K562 (cell line): ENCODE results near the gene CDKN1B.

Experiments
- CTCF ChIP-seq, 3 experiments: IDR thresholded peaks in 2 of 3; conservative IDR thresholded peaks in 1 of 3; 2 replicates each; pipeline ENCODE4 v1.5.1; 2011 to 2012; ENCODE audit warnings: low read length in 3 of 3, mild to moderate bottlenecking in 3 of 3, control low read depth in 2 of 3, improper control_type of control experiment in 1 of 3, inconsistent platforms in 1 of 3, low read depth in 1 of 3, mixed read lengths in 1 of 3, moderate library complexity in 1 of 3; ENCODE audit not compliant: insufficient read depth in 2 of 3
- HDAC6 ChIP-seq: IDR thresholded peaks from 2 replicates; pipeline ENCODE4 v1.6.1; 2012; ENCODE audit warnings: low read depth, mild to moderate bottlenecking, control low read depth, inconsistent platforms, low read length, moderate library complexity
- POLR2AphosphoS5 ChIP-seq: IDR thresholded peaks from 2 replicates; pipeline ENCODE4 v1.6.1; 2011; ENCODE audit warnings: mild to moderate bottlenecking, low read depth, low read length, moderate library complexity; ENCODE audit not compliant: control insufficient read depth, insufficient read depth

- no peak for TF ChIP-seq HDAC6
- no peak for TF ChIP-seq POLR2AphosphoS5
- no peak for TF ChIP-seq CTCF (IDR thresholded peaks at IDR 0.05 in 2 of 3, conservative IDR thresholded peaks at IDR 0.05 in 1 of 3; ENCODE audit: insufficient read depth in 2 of 3, low read depth in 1 of 3, low read length in 3 of 3)
Observed at GRCh38 chr12:12759234-12759915, 42.2 kb downstream of the CDKN1B start.
